ENCODE results near the gene NME7.

The NME7 gene

GRCh38 chr1:169106095-169106920 lies 261.3 kb downstream of the NME7 start, which contains the start of gene ATP1B1:
TSS of gene ATP1B1 (plus strand) at chr1:169106690. CDS start at chr1:169106830, 140 bp downstream.
- peak; percentile 87 for DNase-seq (ENCODE audit: extremely low read depth, insufficient read length)
- H3K36me3 ChIP-seq (ENCODE audit: control insufficient read depth, insufficient read depth, low read length): no peaks in the 10 kb centered on the region
- peak within 1 kb of the TSS; percentile 89 for H3K4me3 ChIP-seq (replicated peaks; ENCODE audit: low read depth, low read length)
- peak; percentile 2 for TF ChIP-seq CTCF (IDR thresholded peaks at IDR 0.05; ENCODE audit: insufficient read depth, low read length, poor library complexity, severe bottlenecking)
- H3K27me3 ChIP-seq (replicated peaks; ENCODE audit: control insufficient read depth, insufficient read depth, low read length): no peaks in the 10 kb centered on the region

GRCh38 chr1:169105434-169106094 lies 262.0 kb downstream of the NME7 start:
- peak; percentile 52 for DNase-seq (ENCODE audit: extremely low read depth, insufficient read length)
- Histone ChIP-seq H3K4me3 (replicated peaks; ENCODE audit: low read depth, low read length) (peak overlapping the region; percentile 89), H3K36me3 (ENCODE audit: control insufficient read depth, insufficient read depth, low read length) (no peaks in the 10 kb centered on the region), H3K27me3 (replicated peaks; ENCODE audit: control insufficient read depth, insufficient read depth, low read length) (no peaks in the 10 kb centered on the region)
- TF ChIP-seq CTCF (IDR thresholded peaks at IDR 0.05; ENCODE audit: insufficient read depth, low read length, poor library complexity, severe bottlenecking): no peak

- no peaks in the 10 kb centered on the region for H3K27me3 ChIP-seq (replicated peaks; ENCODE audit: control insufficient read depth, insufficient read depth, low read length)
- H3K36me3 ChIP-seq (ENCODE audit: control insufficient read depth, insufficient read depth, low read length): no peaks in the 10 kb centered on the region
- no peak for DNase-seq (ENCODE audit: extremely low read depth, insufficient read length)
- no peak for TF ChIP-seq CTCF (IDR thresholded peaks at IDR 0.05; ENCODE audit: insufficient read depth, low read length, poor library complexity, severe bottlenecking)
- H3K4me3 ChIP-seq (replicated peaks; ENCODE audit: low read depth, low read length): no peak overlapping the region
Observed at GRCh38 chr1:169105087-169105433, 262.5 kb downstream of the NME7 start.

- Histone ChIP-seq H3K36me3 (ENCODE audit: control insufficient read depth, insufficient read depth, low read length) (no peaks in the 10 kb centered on the region), H3K27me3 (replicated peaks; ENCODE audit: control insufficient read depth, insufficient read depth, low read length) (no peaks in the 10 kb centered on the region), H3K4me3 (replicated peaks; ENCODE audit: low read depth, low read length) (no peak overlapping the region)
- no peak for DNase-seq (ENCODE audit: extremely low read depth, insufficient read length)
- no peak for TF ChIP-seq CTCF (IDR thresholded peaks at IDR 0.05; ENCODE audit: insufficient read depth, low read length, poor library complexity, severe bottlenecking)
Observed at GRCh38 chr1:169103480-169103893, 264.1 kb downstream of the NME7 start.

GRCh38 chr1:169103002-169103401 lies 264.6 kb downstream of the NME7 start:
- no peaks in the 10 kb centered on the region for H3K36me3 ChIP-seq (ENCODE audit: control insufficient read depth, insufficient read depth, low read length)
- no peak overlapping the region for H3K4me3 ChIP-seq (replicated peaks; ENCODE audit: low read depth, low read length)
- TF ChIP-seq CTCF (IDR thresholded peaks at IDR 0.05; ENCODE audit: insufficient read depth, low read length, poor library complexity, severe bottlenecking): no peak
- no peaks in the 10 kb centered on the region for H3K27me3 ChIP-seq (replicated peaks; ENCODE audit: control insufficient read depth, insufficient read depth, low read length)
- DNase-seq (ENCODE audit: extremely low read depth, insufficient read length): no peak
